ENCODE data around the gene ACY1.

- TF ChIP-seq HOXC10 (CRISPR knock-in tag; IDR thresholded peaks at IDR 0.05) (no peak), ZNF24 (tag by site-specific recombination; IDR thresholded peaks at IDR 0.05) (no peak), ZBTB26 (tag by site-specific recombination; optimal IDR thresholded peaks at IDR 0.05) (no peak), CTCF (tag by site-specific recombination; IDR thresholded peaks at IDR 0.05) (no peak), ZNF274 (IDR thresholded peaks at IDR 0.05; ENCODE audit: low read length) (no peak), ZNF274 (tag by site-specific recombination; IDR thresholded peaks at IDR 0.05; ENCODE audit: borderline replicate concordance) (no peak), ZNF585B (tag by site-specific recombination; IDR thresholded peaks at IDR 0.05) (no peak)
Measured at GRCh38 chr3:52034651-52035050, 51.3 kb downstream of the ACY1 start.

Measured in HEK293 (cell line).